ENCODE data around the gene ELOVL7. TPM values are rescaled to one million over a fixed set of nuclear protein-coding genes. Genes with fewer than 3 reads are reported as not detected.
"Not testable (repeated sequence)": the region's sequence is repeated elsewhere in the genome, so short reads cannot be mapped to it uniquely, and the experiment has no call there.

The ELOVL7 gene
- total RNA-seq, 1 experiment from 2014 or later: 4.4 TPM

GRCh38 chr5:60715201-60715928 is 128.7 kb downstream of the ELOVL7 start:
- not testable (repeated sequence) for DNase-seq (ENCODE audit: low spot score)

- DNase-seq (ENCODE audit: low spot score): no peak
Observed at GRCh38 chr5:60712950-60713349, 131.1 kb downstream of the ELOVL7 start.

- not testable (repeated sequence) for DNase-seq (ENCODE audit: low spot score)
Observed at GRCh38 chr5:60711892-60712291, 132.2 kb downstream of the ELOVL7 start.

GRCh38 chr5:60710362-60710761 is 133.7 kb downstream of the ELOVL7 start:
- DNase-seq (ENCODE audit: low spot score): peak; percentile 28

GRCh38 chr5:60705144-60705543 is 138.9 kb downstream of the ELOVL7 start:
- DNase-seq (ENCODE audit: low spot score): no peak

- DNase-seq (ENCODE audit: low spot score): no peak
Observed at GRCh38 chr5:60703944-60704343, 140.1 kb downstream of the ELOVL7 start.

Other genes with a start within 250 kb of the ELOVL7 start
- 18.4 and 20.5 TPM in 2 replicates for gene DEPDC1B, start 144.1 kb downstream of the ELOVL7 start, total RNA-seq (2014; rRNA removed; shearing (Covaris generic))
- gene ERCC8, start 100.8 kb upstream of the ELOVL7 start, total RNA-seq (2014; rRNA removed; shearing (Covaris generic)): 4.3 and 12.4 TPM in 2 replicates
- 18.4 and 26.0 TPM in 2 replicates for gene NDUFAF2, start 100.9 kb upstream of the ELOVL7 start, total RNA-seq (2014; rRNA removed; shearing (Covaris generic))

Measured in HT-29 (cell line).